GM18502 (cell line): Measurements from ENCODE around the gene OTOS.

Source experiments
- ATAC-seq: cut with Tn5 transposase; IDR thresholded peaks from one replicate; pipeline ENCODE4 v1.9.1; 2021; ENCODE audit warnings: mild to moderate bottlenecking; ENCODE audit not compliant: unreplicated experiment, poor library complexity

Gene OTOS

DNA sequence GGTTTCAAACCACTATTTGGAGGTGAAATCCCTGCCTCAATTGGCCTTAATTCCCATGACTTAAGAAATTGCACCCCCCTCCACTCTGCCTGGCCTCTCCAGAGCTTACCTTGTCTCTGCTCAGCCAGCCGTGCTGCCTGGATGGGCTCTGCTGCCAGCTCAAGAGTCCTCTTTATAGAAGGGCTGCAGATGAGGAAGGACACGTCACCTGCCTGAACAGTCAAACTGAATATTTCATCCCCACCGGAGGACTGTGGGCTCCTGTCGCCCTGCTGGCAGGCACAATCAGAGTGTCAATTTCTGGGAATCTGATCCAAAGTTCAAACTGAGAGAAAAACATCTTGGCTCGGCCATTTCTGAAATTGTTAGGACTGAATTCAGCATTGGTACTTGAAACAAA is at the start of gene OTOS:
OTOS (minus strand) TSS at position 148 of the 400 bp plus-strand sequence. CDS start 332 bp downstream, outside the sequence.
- ATAC-seq: no peak

- ATAC-seq: no peak
Observed at GRCh38 chr2:240189686-240190085, 49.2 kb upstream of the OTOS start.

- ATAC-seq: no peak
Observed at GRCh38 chr2:240187989-240188590, 47.6 kb upstream of the OTOS start.

GRCh38 chr2:240186191-240186725 is 45.8 kb upstream of the OTOS start:
- ATAC-seq: no peak

DNA sequence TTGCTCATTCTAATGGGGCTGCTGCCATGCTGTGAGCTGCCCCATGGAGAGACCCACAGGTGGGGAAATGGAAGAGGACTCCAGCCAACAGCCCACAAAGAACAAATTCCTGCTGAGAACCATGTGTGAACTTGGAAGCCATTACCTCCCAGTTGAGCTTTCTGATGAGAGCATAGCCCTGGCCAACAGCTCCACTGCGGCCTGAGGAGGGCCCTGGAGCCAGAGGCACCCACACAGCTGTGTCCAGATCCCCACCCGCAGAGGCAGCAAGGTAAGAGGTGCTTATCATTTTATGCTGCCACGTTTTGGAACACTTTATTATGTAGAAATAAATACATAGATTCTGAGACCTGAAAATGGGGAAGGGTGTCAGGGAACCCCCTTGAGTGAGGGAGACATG is 44.2 kb upstream of the OTOS start:
- no peak for ATAC-seq

DNA sequence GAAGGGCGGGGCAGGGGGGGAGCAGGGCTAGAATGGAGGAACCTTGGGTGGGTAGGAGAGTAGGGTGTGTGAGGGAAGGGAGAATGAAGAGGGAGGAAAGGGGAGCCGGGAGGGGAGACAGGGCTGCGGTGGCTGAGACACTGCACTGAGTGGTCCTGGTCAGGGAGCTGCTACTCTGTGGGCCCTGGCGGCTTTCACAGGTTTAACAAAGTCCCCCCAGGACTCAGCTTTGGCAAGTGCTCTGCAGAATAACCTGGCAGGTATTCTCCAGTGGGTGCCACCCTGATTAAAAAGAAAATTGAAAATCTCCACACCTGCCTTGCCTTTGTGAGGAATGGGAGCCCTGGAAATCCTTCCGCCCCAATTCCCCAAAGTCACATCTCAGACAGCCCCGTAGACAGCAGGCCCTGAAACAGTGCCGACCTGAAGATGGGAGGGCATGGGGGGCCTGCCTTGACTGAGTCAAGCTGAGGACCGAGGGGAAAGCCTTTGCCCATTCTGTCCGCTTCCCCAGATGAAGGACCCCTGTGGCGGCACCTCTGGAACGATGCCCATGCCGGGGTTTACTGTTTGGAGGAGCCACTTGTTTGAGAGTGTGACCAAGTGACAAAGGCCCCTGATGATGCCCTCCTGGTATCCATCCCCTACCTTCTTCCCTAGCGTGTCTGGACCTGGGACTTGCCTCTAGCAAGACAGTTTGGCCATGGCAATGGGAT is 43.6 kb upstream of the OTOS start:
- no peak for ATAC-seq

GRCh38 chr2:240183006-240183874 is 42.8 kb upstream of the OTOS start:
- ATAC-seq: no peak

DNA sequence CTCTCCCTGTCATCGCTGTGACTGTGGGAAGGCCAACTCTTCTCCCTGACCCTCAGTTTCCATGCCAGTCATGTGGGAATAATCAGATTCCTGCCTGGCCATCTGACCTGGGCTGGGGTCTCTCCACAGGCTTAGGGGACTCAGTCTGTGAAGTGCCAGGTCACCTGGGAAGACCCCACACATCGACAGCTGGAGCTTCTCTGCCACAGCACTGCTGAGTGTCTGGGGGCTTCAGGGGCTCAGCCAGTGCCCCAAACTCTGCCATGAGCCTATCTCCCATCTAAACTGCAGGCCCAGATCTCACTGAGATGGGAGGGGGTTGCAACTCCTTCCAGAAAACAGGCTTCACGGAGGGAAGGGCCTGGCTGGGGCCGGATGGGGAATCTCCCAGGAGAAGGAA is 42.0 kb upstream of the OTOS start:
- ATAC-seq: no peak

DNA sequence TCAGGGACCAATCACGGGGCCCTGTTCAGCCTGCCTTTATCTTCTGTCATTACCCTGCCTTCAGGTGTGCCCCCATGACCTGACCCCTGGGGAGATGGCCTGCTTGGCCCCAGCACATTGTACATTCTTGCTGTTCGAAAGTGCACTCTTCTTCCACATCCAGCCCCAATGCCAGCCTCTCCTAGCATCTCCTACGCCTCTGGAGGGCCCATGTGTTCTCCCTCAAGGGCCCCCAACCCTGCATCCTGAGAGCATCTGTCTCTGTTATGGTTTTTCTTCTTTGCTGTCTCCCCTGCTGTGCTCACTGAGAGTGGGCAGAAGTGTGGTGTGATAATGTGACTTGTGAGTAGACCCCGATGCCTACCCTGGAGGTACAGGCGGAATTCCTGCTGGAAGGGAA is 41.5 kb upstream of the OTOS start:
- ATAC-seq: no peak

DNA sequence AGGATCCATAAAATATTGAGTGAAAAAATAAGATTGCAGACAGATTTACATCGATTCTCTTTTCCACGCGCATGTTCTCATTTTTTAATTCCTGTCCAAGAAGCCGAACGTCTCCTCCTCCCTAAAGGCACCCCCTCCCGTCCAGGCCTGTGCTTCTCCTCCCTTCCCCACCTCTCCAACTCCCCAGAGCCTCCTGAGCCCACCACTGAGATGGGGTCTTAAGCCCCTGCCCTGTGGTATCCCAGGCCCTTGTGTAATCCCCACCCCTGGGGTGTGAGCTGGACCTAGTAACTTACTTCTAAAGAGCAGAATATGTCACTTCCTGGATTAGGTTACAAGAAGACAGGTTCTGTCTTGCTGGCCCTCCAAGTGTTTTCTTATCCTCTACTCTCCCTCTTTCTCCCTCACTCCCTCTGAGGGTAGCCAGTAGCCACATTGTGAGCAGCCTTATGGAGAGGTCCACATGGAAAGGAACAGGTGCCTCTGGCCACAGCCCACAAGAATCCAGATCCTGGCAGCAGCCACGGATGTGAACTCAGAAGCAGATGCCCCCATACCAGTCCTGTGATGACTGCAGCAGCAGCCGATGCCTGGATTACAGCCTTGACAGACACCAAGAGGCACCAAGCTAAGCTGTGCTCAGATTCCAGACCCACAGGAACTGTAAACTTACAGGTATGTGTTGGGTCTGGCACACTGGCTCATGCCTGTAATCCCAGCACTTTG is 39.6 kb upstream of the OTOS start:
- ATAC-seq: no peak

- ATAC-seq: no peak
Observed at GRCh38 chr2:240179186-240179815, 38.8 kb upstream of the OTOS start.

GRCh38 chr2:240178564-240178963 is 38.1 kb upstream of the OTOS start:
- no peak for ATAC-seq

GRCh38 chr2:240174496-240174895 is 34.0 kb upstream of the OTOS start:
- no peak for ATAC-seq

DNA sequence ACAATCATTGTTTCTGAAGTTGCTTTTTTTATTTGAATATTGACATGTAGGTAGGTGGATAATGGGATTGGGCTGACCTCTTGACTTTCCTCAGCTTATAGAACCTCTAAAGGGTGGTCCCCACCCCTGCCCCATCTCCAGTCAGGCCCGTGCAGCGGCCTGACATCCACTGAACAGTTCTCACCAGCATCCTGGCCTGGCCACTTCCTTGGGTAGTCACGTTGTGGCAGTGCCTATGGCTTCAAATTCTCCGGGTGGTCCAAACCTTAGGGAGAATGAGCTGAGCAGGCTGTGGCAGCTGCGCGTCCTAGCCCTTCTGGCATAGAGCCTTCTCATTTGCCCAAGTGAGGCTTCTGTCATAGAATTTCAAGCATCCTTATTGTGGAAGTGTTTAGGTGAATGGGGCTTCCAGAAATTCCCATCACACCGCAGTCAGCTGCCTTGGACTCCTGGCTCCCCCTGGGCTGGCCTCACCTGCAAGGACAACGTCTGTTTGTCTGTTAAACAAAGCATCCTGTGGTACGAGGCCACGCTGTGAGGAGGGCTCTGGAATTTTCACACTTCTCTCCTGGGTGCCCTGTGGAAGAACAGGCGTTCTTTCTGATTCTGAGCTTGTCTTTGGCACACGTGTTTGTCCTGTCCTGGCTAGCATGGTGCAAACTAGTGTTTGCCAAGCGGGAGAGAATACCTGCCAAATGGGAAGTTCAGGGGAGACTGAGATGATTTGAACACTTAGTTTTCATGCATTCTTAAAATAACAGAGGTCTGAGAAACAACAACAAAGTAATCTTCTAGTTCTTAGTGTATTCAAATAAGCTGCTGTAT is 31.8 kb upstream of the OTOS start:
- ATAC-seq: no peak

- ATAC-seq: no peak
Observed at GRCh38 chr2:240170883-240171282, 30.4 kb upstream of the OTOS start.

- no peak for ATAC-seq
Observed at GRCh38 chr2:240170354-240170735, 29.9 kb upstream of the OTOS start.

DNA sequence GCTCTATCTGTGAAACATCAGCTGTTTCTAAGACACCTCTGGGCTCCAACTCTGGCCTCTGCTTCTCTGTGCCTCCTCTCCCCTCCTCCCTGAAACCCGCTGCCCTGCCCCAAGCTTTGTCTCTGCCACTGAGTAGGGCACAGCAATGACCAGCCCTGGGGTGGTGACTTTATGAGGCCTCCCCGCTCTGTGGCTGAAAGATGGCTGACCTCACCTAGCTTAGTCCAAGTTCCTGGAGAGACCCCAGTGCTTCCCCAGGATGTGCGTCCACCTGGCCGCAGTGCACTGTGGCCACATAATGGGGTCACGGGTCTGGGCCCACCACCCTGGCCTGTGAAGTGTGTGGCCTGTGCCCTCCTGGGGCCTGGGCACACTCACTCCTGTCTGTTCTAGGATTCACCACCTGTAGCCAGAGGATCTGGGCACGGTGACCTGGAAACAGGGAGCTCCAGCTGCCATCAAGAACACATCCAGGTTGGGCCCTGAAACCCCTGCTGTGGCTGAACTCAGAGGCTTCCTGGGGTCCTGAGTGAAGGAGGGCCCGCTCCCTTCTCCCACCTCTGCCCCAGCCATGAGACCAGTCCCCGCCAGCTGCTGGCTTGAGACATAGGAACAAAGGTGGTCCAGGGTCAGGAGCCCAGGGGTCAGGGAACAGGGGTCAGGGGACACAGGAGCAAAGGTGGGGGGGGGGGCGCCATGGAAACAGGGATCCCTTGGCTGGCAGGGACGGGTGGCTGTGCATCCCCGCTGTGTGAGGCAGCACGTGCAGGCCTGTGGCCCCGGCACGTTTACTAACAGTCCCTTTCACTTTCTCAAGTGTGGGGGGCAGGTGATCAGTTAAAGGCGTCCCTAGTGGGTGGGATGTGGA is 29.3 kb upstream of the OTOS start:
- no peak for ATAC-seq
